ENCODE results near the gene PGR.

DNA sequence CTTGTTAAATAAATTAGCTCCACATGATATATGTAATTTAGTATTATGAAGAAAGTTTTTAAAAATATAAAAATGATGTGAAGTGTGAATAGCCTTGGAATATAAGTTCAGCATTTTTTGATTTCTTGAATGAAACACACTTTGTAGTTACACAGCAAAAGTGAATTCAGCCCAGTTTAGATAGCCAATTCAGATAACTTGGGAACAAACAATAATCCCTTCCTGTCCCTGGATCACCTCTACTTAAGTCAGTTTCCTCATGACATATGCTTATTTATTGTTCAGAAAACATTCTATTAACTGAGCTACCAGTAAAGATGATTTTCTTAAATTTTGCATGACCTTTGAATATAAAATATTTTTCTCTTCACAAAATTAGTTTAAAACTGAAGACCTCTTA, 107.4 kb downstream of the PGR start:
- TF ChIP-seq, protein P1, sequence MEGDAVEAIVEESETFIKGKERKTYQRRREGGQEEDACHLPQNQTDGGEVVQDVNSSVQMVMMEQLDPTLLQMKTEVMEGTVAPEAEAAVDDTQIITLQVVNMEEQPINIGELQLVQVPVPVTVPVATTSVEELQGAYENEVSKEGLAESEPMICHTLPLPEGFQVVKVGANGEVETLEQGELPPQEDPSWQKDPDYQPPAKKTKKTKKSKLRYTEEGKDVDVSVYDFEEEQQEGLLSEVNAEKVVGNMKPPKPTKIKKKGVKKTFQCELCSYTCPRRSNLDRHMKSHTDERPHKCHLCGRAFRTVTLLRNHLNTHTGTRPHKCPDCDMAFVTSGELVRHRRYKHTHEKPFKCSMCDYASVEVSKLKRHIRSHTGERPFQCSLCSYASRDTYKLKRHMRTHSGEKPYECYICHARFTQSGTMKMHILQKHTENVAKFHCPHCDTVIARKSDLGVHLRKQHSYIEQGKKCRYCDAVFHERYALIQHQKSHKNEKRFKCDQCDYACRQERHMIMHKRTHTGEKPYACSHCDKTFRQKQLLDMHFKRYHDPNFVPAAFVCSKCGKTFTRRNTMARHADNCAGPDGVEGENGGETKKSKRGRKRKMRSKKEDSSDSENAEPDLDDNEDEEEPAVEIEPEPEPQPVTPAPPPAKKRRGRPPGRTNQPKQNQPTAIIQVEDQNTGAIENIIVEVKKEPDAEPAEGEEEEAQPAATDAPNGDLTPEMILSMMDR (IDR thresholded peaks at IDR 0.05), result no peak
- TF ChIP-seq POLR2A (IDR thresholded peaks at IDR 0.05), result no peak
